B cell (primary cell): ENCODE measurements around the gene GHR. TPM values are rescaled to one million over a fixed set of nuclear protein-coding genes. Genes with fewer than 3 reads are reported as not detected.

Experiments used
- ATAC-seq: fragments of 200-7000 bp; cut with Tn5 transposase; one replicate; pipeline ENCODE4 v1.10.0; 2021; ENCODE audit warnings: low read depth, mild to moderate bottlenecking, moderate number of reproducible peaks, moderate library complexity
- CTCF ChIA-PET: fragments of 350-600 bp; sonication (Branson Sonifier 250); formaldehyde crosslinking; loops from one replicate; lab custom pipeline; 2021; ENCODE audit warnings: antibody characterized with exemption, inconsistent platforms; lab: Charles Lee
- POLR2A ChIA-PET: fragments of 350-600 bp; sonication (Branson Sonifier 250); formaldehyde crosslinking; loops from one replicate; lab custom pipeline; 2021; ENCODE audit warnings: antibody characterized with exemption; lab: Charles Lee
- DNase-seq: peaks from one replicate; pipeline ENCODE4 v3.0.0; 2013
- H2AFZ ChIP-seq: 2 replicates; pipeline ENCODE4 v1.6.1; 2012; ENCODE audit warnings: mild to moderate bottlenecking, low read depth, low read length; ENCODE audit not compliant: insufficient read depth, poor library complexity, severe bottlenecking
- H3K27ac ChIP-seq, 2 donors: 1 replicate in 1 of 2; 2 replicates in 1 of 2; pipeline ENCODE4 v1.5.1; 2012 to 2013; ENCODE audit warnings: low read length in 2 of 2, mild to moderate bottlenecking in 2 of 2, moderate library complexity in 1 of 2
- H3K27me3 ChIP-seq, 4 experiments: fragments of 200-600 bp in 1 of 4; sonication (generic) in 1 of 4; replicated peaks in 1 of 4; 1 replicate in 2 of 4; 2 replicates in 2 of 4; pipeline versions ENCODE4 v1.6.1 to v1.7.0; 2013 to 2016; ENCODE audit warnings: low read length in 3 of 4, mild to moderate bottlenecking in 2 of 4, mixed read lengths in 1 of 4, moderate library complexity in 1 of 4; ENCODE audit not compliant: insufficient read depth in 4 of 4, control insufficient read depth in 3 of 4; ENCODE audit errors: control extremely low read depth in 1 of 4
- H3K36me3 ChIP-seq, 2 experiments: replicated peaks in 1 of 2; 1 replicate in 1 of 2; 2 replicates in 1 of 2; pipeline versions ENCODE4 v1.6.1 to v1.7.1; 2013; ENCODE audit warnings: low read length in 1 of 2; ENCODE audit not compliant: insufficient read depth in 2 of 2, control insufficient read depth in 1 of 2; ENCODE audit errors: control extremely low read depth in 1 of 2, extremely low read depth in 1 of 2
- H3K4me1 ChIP-seq, 2 donors: fragments of 200-600 bp in 1 of 2; sonication (generic) in 1 of 2; 1 replicate in 1 of 2; 2 replicates in 1 of 2; pipeline versions ENCODE4 v1.5.1 to v1.6.1; 2013 to 2017; ENCODE audit warnings: low read length in 2 of 2; ENCODE audit not compliant: control insufficient read depth in 2 of 2, insufficient read depth in 2 of 2
- H3K4me2 ChIP-seq: replicated peaks from 2 replicates; pipeline ENCODE3; 2012; ENCODE audit warnings: mild to moderate bottlenecking, low read depth, low read length; ENCODE audit not compliant: poor library complexity, severe bottlenecking
- H3K4me3 ChIP-seq, 5 experiments: fragments of 200-600 bp in 1 of 5; sonication (generic) in 1 of 5; 1 replicate in 3 of 5; 2 replicates in 2 of 5; pipeline versions ENCODE4 v1.5.1 to v1.7.0; 2011 to 2016; ENCODE audit warnings: low read length in 4 of 5, mild to moderate bottlenecking in 4 of 5, low read depth in 2 of 5, control low read depth in 1 of 5, moderate library complexity in 1 of 5; ENCODE audit not compliant: insufficient read depth in 1 of 5; ENCODE audit errors: control extremely low read depth in 1 of 5, extremely low read depth in 1 of 5
- H3K79me2 ChIP-seq: fragments of 200-600 bp; sonication (generic); one replicate; pipeline ENCODE4 v1.6.0; 2016; ENCODE audit warnings: low read length; ENCODE audit not compliant: control insufficient read depth, insufficient read depth
- H3K9ac ChIP-seq: fragments of 200-600 bp; sonication (generic); 2 replicates; pipeline ENCODE4 v1.6.1; 2017; ENCODE audit warnings: mild to moderate bottlenecking, low read length, moderate library complexity
- H3K9me3 ChIP-seq, 3 donors: one replicate each; pipeline versions ENCODE4 v1.6.1 to v1.7.1; 2013; ENCODE audit warnings: low read length in 2 of 3; ENCODE audit not compliant: control insufficient read depth in 2 of 3, insufficient read depth in 1 of 3; ENCODE audit errors: control extremely low read depth in 1 of 3
- H4K20me1 ChIP-seq: 2 replicates; pipeline ENCODE4 v1.6.0; 2012; ENCODE audit warnings: mild to moderate bottlenecking, low read length; ENCODE audit not compliant: insufficient read depth, control insufficient read depth, poor library complexity, severe bottlenecking
- H3K27ac Mint-ChIP-seq: one replicate; pipeline ENCODE4 v1.8.0; 2021; ENCODE audit warnings: mixed read lengths
- H3K27me3 Mint-ChIP-seq: one replicate; pipeline ENCODE4 v1.8.0; 2021; ENCODE audit warnings: mixed read lengths
- H3K4me1 Mint-ChIP-seq: one replicate; pipeline ENCODE4 v1.8.0; 2021; ENCODE audit warnings: mixed read lengths
- H3K4me3 Mint-ChIP-seq: one replicate; pipeline ENCODE4 v1.8.0; 2021; ENCODE audit warnings: mixed read lengths
- H3K9me3 Mint-ChIP-seq: one replicate; pipeline ENCODE4 v1.8.0; 2022; ENCODE audit warnings: mixed read lengths; ENCODE audit not compliant: insufficient read depth
- CTCF ChIP-seq: fragments of 200-600 bp; IDR thresholded peaks from one replicate; pipeline ENCODE4 v1.8.0; 2022; ENCODE audit warnings: antibody characterized with exemption, mild to moderate bottlenecking
- EZH2 ChIP-seq: IDR thresholded peaks from 2 replicates; pipeline ENCODE4 v1.6.1; 2012; ENCODE audit warnings: borderline replicate concordance, low read depth, mild to moderate bottlenecking, moderate library complexity, low read length; ENCODE audit not compliant: insufficient read depth, poor library complexity, severe bottlenecking
- WGBS: methylation state at CpG from one replicate; pipeline ENCODE4 v1.1.5; 2013; ENCODE audit warnings: missing lambda C conversion rate; ENCODE audit not compliant: insufficient coverage; 5-methylcytosine and 5-hydroxymethylcytosine counted together
- intact Hi-C: fragments of 100-400 bp; cut with micrococcal nuclease; formaldehyde crosslinking; loops from one replicate; pipeline ENCODE4 v1.10.0; 2022
- polyA plus RNA-seq: library from polyadenylated mRNA; depleted of rRNA; stranded (reverse); fragments of >200 nt; gene quantifications from 2 replicates; pipeline ENCODE4 v1.2.3, GENCODE V29; 2012
- total RNA-seq, 2 donors: library from RNA; stranded (reverse); fragments of 120-200 nt in 1 of 2; gene quantifications; 1 replicate in 1 of 2; 2 replicates in 1 of 2; pipeline versions ENCODE4 v1.2.3 to v1.2.4, GENCODE V29; 2013 to 2022

Gene GHR
- total and polyA plus RNA-seq, 2 donors (not counting 1 experiment from before 2014, with no cell fraction given): not detected

- Histone ChIP-seq H3K9me3 (no peaks in the 10 kb centered on the region), H3K36me3 (no peaks in the 10 kb centered on the region), H3K4me3 (no peak overlapping the region), H3K4me2 (no peak overlapping the region), H2AFZ (no peak overlapping the region), H3K79me2 (no peaks in the 10 kb centered on the region), H4K20me1 (no peaks in the 10 kb centered on the region), H3K9ac (no peak overlapping the region), H3K27ac (no peak overlapping the region), H3K27me3 (no peaks in the 10 kb centered on the region), H3K4me1 (no peaks in the 10 kb centered on the region)
- no peaks in the 10 kb centered on the region for H3K9me3 Mint-ChIP-seq
- ChIA-PET POLR2A (no interaction called here), CTCF (interaction anchor here (0.8 kb wide), 1 partner anchor 139 kb away, joined by 3 read pairs; no protein-coding TSS in a partner anchor)
- DNase-seq: no peak
- H3K4me1 Mint-ChIP-seq: no peaks in the 10 kb centered on the region
- 100% methylated on average over 1 of the region's 5 CpGs for WGBS
- intact Hi-C loops: no loop called here
- no peak for ATAC-seq
- H3K27ac Mint-ChIP-seq: no peak overlapping the region
- H3K4me3 Mint-ChIP-seq: no peak overlapping the region
- no peaks in the 10 kb centered on the region for H3K27me3 Mint-ChIP-seq
- TF ChIP-seq CTCF (no peak), EZH2 (no peak)
Observed at GRCh38 chr5:42750507-42750906, 327.3 kb downstream of the GHR start.

DNA sequence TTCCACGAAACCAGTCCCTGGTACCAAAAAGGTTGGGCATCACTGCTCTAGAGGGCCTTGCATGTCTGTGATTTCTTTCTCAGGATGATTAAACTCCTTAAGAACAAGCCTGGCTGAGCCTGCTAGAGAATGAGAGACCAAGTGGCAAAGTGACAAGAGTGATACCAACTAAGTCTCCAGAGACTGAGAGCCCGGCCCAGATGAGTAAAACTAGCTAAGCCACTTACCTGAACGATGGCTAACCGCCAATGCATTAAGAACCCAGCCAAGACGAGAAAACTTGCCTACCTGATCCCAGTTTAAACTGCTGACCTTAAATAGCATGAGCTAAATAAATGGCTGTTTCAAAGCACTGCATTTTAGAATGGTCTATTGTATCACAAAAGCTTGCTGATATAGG, 327.8 kb downstream of the GHR start:
- Histone ChIP-seq H3K27ac (no peak overlapping the region), H3K4me3 (no peak overlapping the region), H3K4me2 (no peak overlapping the region), H3K9me3 (no peaks in the 10 kb centered on the region), H4K20me1 (no peaks in the 10 kb centered on the region), H3K27me3 (no peaks in the 10 kb centered on the region), H3K36me3 (no peaks in the 10 kb centered on the region), H3K4me1 (no peaks in the 10 kb centered on the region), H3K79me2 (no peaks in the 10 kb centered on the region), H3K9ac (no peak overlapping the region), H2AFZ (no peak overlapping the region)
- H3K4me1 Mint-ChIP-seq: no peaks in the 10 kb centered on the region
- intact Hi-C loops: no loop called here
- H3K27me3 Mint-ChIP-seq: no peaks in the 10 kb centered on the region
- ChIA-PET POLR2A (no interaction called here), CTCF (interaction anchor here (0.8 to 1.1 kb wide), 2 partner anchors 10 to 139 kb away, joined by 3 read pairs; no protein-coding TSS in a partner anchor)
- H3K9me3 Mint-ChIP-seq: no peaks in the 10 kb centered on the region
- WGBS: no CpG with 5 or more reads among the region's 5 CpGs
- H3K4me3 Mint-ChIP-seq: no peak overlapping the region
- TF ChIP-seq EZH2 (no peak), CTCF (no peak)
- DNase-seq (no peak), ATAC-seq (no peak)
- no peak overlapping the region for H3K27ac Mint-ChIP-seq
